ENCODE results near the gene HCK. TPM values are rescaled to one million over a fixed set of nuclear protein-coding genes. Genes with fewer than 3 reads are reported as not detected.
A peak's percentile ranks its signal among the peaks of the same experiment; 100 is the strongest.

Gene HCK
- total RNA-seq, 1 experiment from 2014 or later: 16.9 TPM

GRCh38 chr20:32144898-32145662 is 93.0 kb downstream of the HCK start:
- no peaks in the 10 kb centered on the region for H3K4me1 ChIP-seq (ENCODE audit: low read length)
- H3K36me3 ChIP-seq (ENCODE audit: insufficient read depth, low read length): peaks cover 15% of the 10 kb centered on the region; the same call in 1 of the 2 replicates
- H3K9ac ChIP-seq (ENCODE audit: low read length): no peak overlapping the region
- no peaks in the 10 kb centered on the region for H3K9me2 ChIP-seq (replicated peaks; ENCODE audit: insufficient read depth, low read length)
- H3K27me3 ChIP-seq (ENCODE audit: low read length): no peaks in the 10 kb centered on the region
- H2AFZ ChIP-seq (ENCODE audit: low read length): no peak overlapping the region
- no peak overlapping the region for H3K4me2 ChIP-seq (ENCODE audit: low read depth, low read length, poor library complexity, severe bottlenecking)
- no peak overlapping the region for H3K4me3 ChIP-seq (ENCODE audit: low read length)
- no peaks in the 10 kb centered on the region for H3K79me2 ChIP-seq (ENCODE audit: low read length)
- H3K27ac ChIP-seq (ENCODE audit: low read length): no peak overlapping the region
- H3K9me3 ChIP-seq (ENCODE audit: low read length): no peaks in the 10 kb centered on the region
- H4K20me1 ChIP-seq (ENCODE audit: insufficient read depth, low read depth, low read length): no peaks in the 10 kb centered on the region
- no peak for DNase-seq

GRCh38 chr20:32149566-32150170 is 97.6 kb downstream of the HCK start:
- Histone ChIP-seq H4K20me1 (ENCODE audit: insufficient read depth, low read depth, low read length) (no peaks in the 10 kb centered on the region), H3K9me3 (ENCODE audit: low read length) (no peaks in the 10 kb centered on the region), H3K4me1 (ENCODE audit: low read length) (no peaks in the 10 kb centered on the region), H3K4me3 (ENCODE audit: low read length) (no peak overlapping the region), H3K27ac (ENCODE audit: low read length) (no peak overlapping the region), H2AFZ (ENCODE audit: low read length) (no peak overlapping the region), H3K9ac (ENCODE audit: low read length) (no peak overlapping the region), H3K4me2 (ENCODE audit: low read depth, low read length, poor library complexity, severe bottlenecking) (no peak overlapping the region), H3K27me3 (ENCODE audit: low read length) (no peaks in the 10 kb centered on the region), H3K79me2 (ENCODE audit: low read length) (no peaks in the 10 kb centered on the region), H3K36me3 (ENCODE audit: insufficient read depth, low read length) (peaks cover 13% of the 10 kb centered on the region; the same call in 1 of the 2 replicates), H3K9me2 (replicated peaks; ENCODE audit: insufficient read depth, low read length) (no peaks in the 10 kb centered on the region)
- no peak for DNase-seq

DNA sequence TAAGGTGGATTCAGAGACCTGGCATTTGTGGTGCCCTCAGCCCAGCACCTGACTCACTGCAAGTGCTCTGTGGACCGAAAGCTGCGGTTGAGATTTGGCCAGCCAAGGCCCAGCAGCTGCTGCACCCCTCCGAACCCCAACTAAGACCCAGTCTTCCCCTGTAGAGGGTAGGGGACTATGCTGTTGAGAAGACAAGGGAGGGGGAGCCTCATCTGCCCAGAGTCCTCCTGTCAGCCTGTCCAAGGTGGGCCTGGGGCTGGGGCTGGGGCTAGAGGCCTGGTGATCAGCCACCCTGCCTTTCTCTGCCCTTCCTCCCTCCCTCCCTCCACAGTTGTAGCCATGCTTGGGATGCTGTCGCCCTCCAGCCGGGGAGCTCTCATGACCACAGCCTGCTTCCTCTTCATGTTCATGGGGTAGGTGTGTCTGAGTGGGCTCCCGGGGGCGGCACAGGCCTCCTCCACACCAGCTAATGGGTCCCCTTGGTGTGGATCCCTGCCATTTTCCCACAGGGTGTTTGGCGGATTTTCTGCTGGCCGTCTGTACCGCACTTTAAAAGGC is 98.3 kb downstream of the HCK start:
- Histone ChIP-seq H3K4me2 (ENCODE audit: low read depth, low read length, poor library complexity, severe bottlenecking) (no peak overlapping the region), H3K4me1 (ENCODE audit: low read length) (no peaks in the 10 kb centered on the region), H3K27ac (ENCODE audit: low read length) (no peak overlapping the region), H3K79me2 (ENCODE audit: low read length) (no peaks in the 10 kb centered on the region), H3K9me2 (replicated peaks; ENCODE audit: insufficient read depth, low read length) (no peaks in the 10 kb centered on the region), H4K20me1 (ENCODE audit: insufficient read depth, low read depth, low read length) (no peaks in the 10 kb centered on the region), H2AFZ (ENCODE audit: low read length) (no peak overlapping the region), H3K27me3 (ENCODE audit: low read length) (no peaks in the 10 kb centered on the region), H3K9ac (ENCODE audit: low read length) (no peak overlapping the region), H3K36me3 (ENCODE audit: insufficient read depth, low read length) (peaks cover 13% of the 10 kb centered on the region; the same call in 1 of the 2 replicates), H3K9me3 (ENCODE audit: low read length) (no peaks in the 10 kb centered on the region), H3K4me3 (ENCODE audit: low read length) (no peak overlapping the region)
- no peak for DNase-seq

Small RNA genes within 50 kb of the gene (small RNA-seq; reads per million reads assigned to genes)
- 0.40 reads per million, percentile 3 among the genes with 10 or more reads in this experiment for gene RNA5SP481
- gene RNA5SP482: not detected

Other genes starting within 250 kb of the HCK start
- gene MYLK2, start 232.9 kb upstream of the HCK start, total RNA-seq (2014; rRNA removed; shearing (Covaris generic); ENCODE audit: low replicate concordance): 0.22 TPM in 2 replicates
- not detected in 2 replicates for gene FOXS1, start 206.6 kb upstream of the HCK start, total RNA-seq (2014; rRNA removed; shearing (Covaris generic); ENCODE audit: low replicate concordance)
- not detected in 2 replicates for gene DUSP15, start 181.7 kb upstream of the HCK start, total RNA-seq (2014; rRNA removed; shearing (Covaris generic); ENCODE audit: low replicate concordance)
- gene TTLL9, start 181.6 kb upstream of the HCK start, total RNA-seq (2014; rRNA removed; shearing (Covaris generic); ENCODE audit: low replicate concordance): not detected in 2 replicates
- gene PDRG1, start 100.2 kb upstream of the HCK start, total RNA-seq (2014; rRNA removed; shearing (Covaris generic); ENCODE audit: low replicate concordance): 5.7 and 10.7 TPM in 2 replicates
- gene XKR7, start 84.1 kb upstream of the HCK start, total RNA-seq (2014; rRNA removed; shearing (Covaris generic); ENCODE audit: low replicate concordance): under 0.01 TPM in 1 of 2 replicates, not detected in the other
- 0.36 and 0.78 TPM in 2 replicates for gene CCM2L, start 41.8 kb upstream of the HCK start, total RNA-seq (2014; rRNA removed; shearing (Covaris generic); ENCODE audit: low replicate concordance)
- 22.5 and 25.0 TPM in 2 replicates for gene TM9SF4, start 57.5 kb downstream of the HCK start, total RNA-seq (2014; rRNA removed; shearing (Covaris generic); ENCODE audit: low replicate concordance)
- gene PLAGL2, start 155.5 kb downstream of the HCK start, total RNA-seq (2014; rRNA removed; shearing (Covaris generic); ENCODE audit: low replicate concordance): 19.2 and 30.5 TPM in 2 replicates
- gene POFUT1, start 155.6 kb downstream of the HCK start, total RNA-seq (2014; rRNA removed; shearing (Covaris generic); ENCODE audit: low replicate concordance): 16.7 and 25.8 TPM in 2 replicates
- 15.7 and 17.9 TPM in 2 replicates for gene KIF3B, start 225.4 kb downstream of the HCK start, total RNA-seq (2014; rRNA removed; shearing (Covaris generic); ENCODE audit: low replicate concordance)